ENCODE data around the gene UBB. TPM values are rescaled to one million over a fixed set of nuclear protein-coding genes. Genes with fewer than 3 reads are reported as not detected.
A peak's percentile ranks its signal among the peaks of the same experiment; 100 is the strongest.
"Not testable (repeated sequence)": the region's sequence is repeated elsewhere in the genome, so short reads cannot be mapped to it uniquely, and the experiment has no call there.

UBB gene
- total RNA-seq, 2 donors from 2014 or later, result 520 to 686 TPM

DNA sequence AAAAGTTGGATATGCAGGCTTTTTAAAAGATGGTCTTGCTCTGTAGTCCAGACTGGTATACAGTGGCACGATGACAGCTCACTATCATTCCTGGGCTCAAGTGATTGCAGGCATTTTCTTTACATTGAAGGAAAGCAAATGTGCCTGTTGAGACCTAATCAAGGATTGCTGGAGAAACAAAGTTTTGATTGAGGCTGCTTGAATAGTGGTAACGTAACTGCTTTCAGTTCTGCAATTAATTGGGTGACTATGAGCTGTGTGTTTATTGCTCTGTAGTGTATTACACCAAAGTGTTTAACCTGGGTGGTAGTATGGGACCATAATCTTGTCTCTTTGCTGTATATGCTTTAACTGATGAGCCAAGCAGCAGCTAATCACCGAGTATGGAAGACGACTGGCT, 2.3 kb downstream of the UBB start:
- DNase-seq (ENCODE audit: low spot score) (no peak), ATAC-seq (ENCODE audit: insufficient number of reproducible peaks, low FRiP score, low read depth) (no peak)
- no peak overlapping the region for H3K4me3 ChIP-seq
- H3K36me3 ChIP-seq, result peaks cover 7% of the 10 kb centered on the region
- H3K4me1 ChIP-seq (ENCODE audit: control insufficient read depth in 1 of 2, low read depth in 2 of 2), result peaks cover 24 to 38% of the 10 kb centered on the region in 2 donors
- H3K27me3 ChIP-seq (replicated peaks; ENCODE audit: insufficient read depth), result no peaks in the 10 kb centered on the region
- TF ChIP-seq, protein P1, sequence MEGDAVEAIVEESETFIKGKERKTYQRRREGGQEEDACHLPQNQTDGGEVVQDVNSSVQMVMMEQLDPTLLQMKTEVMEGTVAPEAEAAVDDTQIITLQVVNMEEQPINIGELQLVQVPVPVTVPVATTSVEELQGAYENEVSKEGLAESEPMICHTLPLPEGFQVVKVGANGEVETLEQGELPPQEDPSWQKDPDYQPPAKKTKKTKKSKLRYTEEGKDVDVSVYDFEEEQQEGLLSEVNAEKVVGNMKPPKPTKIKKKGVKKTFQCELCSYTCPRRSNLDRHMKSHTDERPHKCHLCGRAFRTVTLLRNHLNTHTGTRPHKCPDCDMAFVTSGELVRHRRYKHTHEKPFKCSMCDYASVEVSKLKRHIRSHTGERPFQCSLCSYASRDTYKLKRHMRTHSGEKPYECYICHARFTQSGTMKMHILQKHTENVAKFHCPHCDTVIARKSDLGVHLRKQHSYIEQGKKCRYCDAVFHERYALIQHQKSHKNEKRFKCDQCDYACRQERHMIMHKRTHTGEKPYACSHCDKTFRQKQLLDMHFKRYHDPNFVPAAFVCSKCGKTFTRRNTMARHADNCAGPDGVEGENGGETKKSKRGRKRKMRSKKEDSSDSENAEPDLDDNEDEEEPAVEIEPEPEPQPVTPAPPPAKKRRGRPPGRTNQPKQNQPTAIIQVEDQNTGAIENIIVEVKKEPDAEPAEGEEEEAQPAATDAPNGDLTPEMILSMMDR (IDR thresholded peaks at IDR 0.05), result no peak
- H3K27ac ChIP-seq, result no peak overlapping the region
- no peaks in the 10 kb centered on the region for H3K9me3 ChIP-seq

DNA sequence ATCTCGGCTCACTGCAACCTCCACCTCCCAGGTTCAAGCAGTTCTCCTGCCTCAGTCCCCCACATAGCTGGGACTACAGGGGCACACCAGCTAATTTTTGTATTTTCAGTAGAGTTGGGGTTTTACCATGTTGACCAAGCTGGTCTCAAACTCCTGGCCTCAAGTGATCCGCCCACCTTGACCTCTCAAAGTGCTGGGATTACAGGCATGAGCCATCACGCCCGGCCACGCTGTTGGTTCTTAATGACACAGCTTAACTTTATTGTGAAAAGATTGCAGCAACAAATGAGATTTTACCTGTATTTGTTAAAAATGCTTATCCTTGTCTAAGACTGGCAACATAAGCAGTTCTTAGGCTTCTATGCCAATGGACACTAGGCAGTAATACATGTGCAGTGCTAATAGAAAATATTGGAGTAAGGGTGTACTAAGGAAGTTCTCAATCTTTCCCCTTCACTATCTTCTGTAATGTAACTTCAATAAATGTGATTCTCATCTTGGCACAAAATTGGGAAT, 2.9 kb downstream of the UBB start:
- Histone ChIP-seq H3K4me1 (ENCODE audit: control insufficient read depth in 1 of 2, low read depth in 2 of 2) (peaks cover 20 to 38% of the 10 kb centered on the region in 2 donors), H3K4me3 (no peak overlapping the region), H3K9me3 (no peaks in the 10 kb centered on the region), H3K27ac (no peak overlapping the region), H3K27me3 (replicated peaks; ENCODE audit: insufficient read depth) (no peaks in the 10 kb centered on the region), H3K36me3 (peaks cover 7% of the 10 kb centered on the region)
- DNase-seq (ENCODE audit: low spot score), result no peak
- TF ChIP-seq, protein P1 (IDR thresholded peaks at IDR 0.05), result no peak
- ATAC-seq (ENCODE audit: insufficient number of reproducible peaks, low FRiP score, low read depth), result no peak

DNA sequence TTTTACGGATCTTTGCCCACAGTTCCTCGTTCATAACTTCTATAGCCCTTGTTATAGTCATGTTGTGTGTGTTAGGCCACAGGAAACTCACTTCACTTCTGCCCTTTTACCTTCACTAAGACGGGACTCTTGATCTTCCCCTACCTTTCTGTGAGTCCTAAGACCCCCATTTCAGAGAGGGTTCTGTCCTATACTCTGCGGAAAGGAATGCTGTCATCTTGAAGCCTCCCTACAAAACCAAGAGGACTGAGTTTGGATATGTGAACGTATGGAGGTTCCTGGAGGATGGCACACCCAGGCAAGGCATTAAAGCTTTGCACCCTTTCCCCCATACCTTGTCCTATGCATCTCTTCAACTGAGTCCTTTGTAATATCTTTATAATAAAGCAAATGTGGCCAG, 3.7 kb downstream of the UBB start:
- H3K4me1 ChIP-seq (ENCODE audit: control insufficient read depth in 1 of 2, low read depth in 2 of 2), result peaks cover 20 to 38% of the 10 kb centered on the region in 2 donors
- no peak for ATAC-seq (ENCODE audit: insufficient number of reproducible peaks, low FRiP score, low read depth)
- H3K9me3 ChIP-seq, result no peaks in the 10 kb centered on the region
- no peak overlapping the region for H3K27ac ChIP-seq
- no peak for DNase-seq (ENCODE audit: low spot score)
- H3K36me3 ChIP-seq, result peaks cover 7% of the 10 kb centered on the region
- H3K27me3 ChIP-seq (replicated peaks; ENCODE audit: insufficient read depth), result no peaks in the 10 kb centered on the region
- TF ChIP-seq, protein P1 (IDR thresholded peaks at IDR 0.05), result no peak
- no peak overlapping the region for H3K4me3 ChIP-seq

DNA sequence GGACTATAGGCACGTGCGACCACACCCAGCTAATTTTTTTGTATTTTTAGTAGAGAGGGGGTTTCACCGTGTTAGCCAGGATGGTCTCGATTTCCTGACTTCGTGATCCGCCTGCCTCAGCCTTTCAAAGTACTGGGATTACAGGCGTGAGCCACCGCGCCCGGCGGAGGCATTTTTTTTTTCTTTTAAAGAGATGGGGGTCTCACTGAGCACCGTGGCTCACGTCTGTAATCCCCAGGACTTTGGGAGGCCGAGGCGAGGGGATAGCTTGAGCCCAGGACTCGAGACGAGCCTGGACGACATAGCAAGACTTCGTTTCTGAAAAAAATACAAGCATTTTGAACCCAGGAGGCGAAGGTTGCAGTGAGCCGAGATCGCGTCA, 5.2 kb downstream of the UBB start:
- H3K36me3 ChIP-seq; H3K27ac ChIP-seq; H3K27me3 ChIP-seq (replicated peaks; ENCODE audit: insufficient read depth); ATAC-seq (ENCODE audit: insufficient number of reproducible peaks, low FRiP score, low read depth); DNase-seq (ENCODE audit: low spot score); H3K9me3 ChIP-seq: not testable (repeated sequence)
- H3K4me3 ChIP-seq, result peak overlapping the region; percentile 77
- peaks cover 20 to 38% of the 10 kb centered on the region in 2 donors for H3K4me1 ChIP-seq (ENCODE audit: control insufficient read depth in 1 of 2, low read depth in 2 of 2)

DNA sequence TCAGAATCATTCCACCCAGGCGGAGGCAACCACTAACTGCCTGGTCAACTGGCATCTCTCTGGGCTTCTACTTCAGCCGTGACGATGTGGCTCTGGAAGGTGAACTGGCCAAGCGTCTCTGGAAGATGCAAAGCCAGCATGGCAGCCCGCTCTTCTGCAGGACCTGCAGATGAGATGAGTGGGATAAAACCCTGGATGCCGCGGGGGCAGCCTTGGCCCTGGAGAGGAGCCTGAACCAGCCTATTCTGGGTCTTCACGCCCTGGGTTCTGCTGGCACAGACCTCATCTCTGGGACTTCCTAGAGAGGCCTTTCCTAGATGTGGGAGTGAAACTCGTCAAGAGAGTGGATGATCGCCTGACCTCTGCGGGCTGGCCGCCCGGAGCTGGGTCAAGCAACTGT, 10.6 kb downstream of the UBB start:
- Histone ChIP-seq H3K9me3 (no peaks in the 10 kb centered on the region), H3K27me3 (replicated peaks; ENCODE audit: insufficient read depth) (no peaks in the 10 kb centered on the region), H3K27ac (no peak overlapping the region), H3K36me3 (no peaks in the 10 kb centered on the region), H3K4me1 (ENCODE audit: control insufficient read depth in 1 of 2, low read depth in 2 of 2) (peaks cover 7 to 19% of the 10 kb centered on the region in 2 donors), H3K4me3 (no peak overlapping the region)
- ATAC-seq (ENCODE audit: insufficient number of reproducible peaks, low FRiP score, low read depth), result no peak
- TF ChIP-seq, protein P1 (IDR thresholded peaks at IDR 0.05), result no peak
- no peak for DNase-seq (ENCODE audit: low spot score)

DNA sequence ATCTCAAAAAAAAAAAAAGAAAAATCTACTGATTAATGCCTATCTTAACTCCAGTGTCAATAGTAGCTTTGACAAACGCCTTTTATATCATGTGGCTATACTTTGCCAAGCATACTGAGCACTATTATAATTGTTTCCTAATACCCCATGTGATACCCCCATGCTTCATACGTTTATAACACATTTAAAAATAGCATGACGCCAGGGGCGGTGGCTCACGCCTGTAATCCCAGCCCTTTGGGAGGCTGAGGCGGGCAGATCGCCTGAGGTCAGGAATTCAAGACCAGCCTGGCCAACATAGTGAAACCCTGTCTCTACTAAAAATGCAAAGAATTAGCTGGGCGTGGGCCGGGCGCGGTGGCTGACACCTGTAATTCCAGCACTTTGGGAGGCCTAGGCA, 11.6 kb downstream of the UBB start:
- not testable (repeated sequence) for H3K27me3 ChIP-seq (replicated peaks; ENCODE audit: insufficient read depth); H3K36me3 ChIP-seq; ATAC-seq (ENCODE audit: insufficient number of reproducible peaks, low FRiP score, low read depth); H3K4me3 ChIP-seq; DNase-seq (ENCODE audit: low spot score); H3K27ac ChIP-seq; H3K9me3 ChIP-seq
- H3K4me1 ChIP-seq (ENCODE audit: control insufficient read depth in 1 of 2, low read depth in 2 of 2), result peaks cover 8 to 21% of the 10 kb centered on the region in 2 donors

DNA sequence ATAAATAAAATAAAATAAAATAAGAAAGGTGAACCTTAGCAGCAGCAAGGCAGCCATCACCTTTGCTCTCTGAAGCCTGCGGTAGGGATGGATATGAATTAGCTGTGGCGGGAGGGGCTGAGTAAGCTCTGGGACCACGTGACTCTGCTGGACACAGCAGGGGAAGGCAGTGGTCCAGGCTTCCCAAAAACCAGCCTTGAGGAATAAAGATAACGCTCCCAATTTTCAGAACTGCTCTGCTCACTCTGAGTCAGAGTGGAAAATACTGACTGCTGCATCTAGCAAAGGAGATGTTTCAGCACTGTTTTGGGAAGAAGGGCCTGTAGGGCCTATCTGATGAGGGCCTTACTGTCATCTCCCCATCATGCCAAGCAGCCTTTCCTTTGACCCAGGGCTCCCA, 15.0 kb downstream of the UBB start:
- Histone ChIP-seq H3K4me1 (ENCODE audit: control insufficient read depth in 1 of 2, low read depth in 2 of 2) (peaks cover 8 to 25% of the 10 kb centered on the region in 2 donors), H3K27ac (peak overlapping the region; percentile 80 to 95)
- H3K36me3 ChIP-seq; DNase-seq (ENCODE audit: low spot score); H3K9me3 ChIP-seq; H3K4me3 ChIP-seq; H3K27me3 ChIP-seq (replicated peaks; ENCODE audit: insufficient read depth): not testable (repeated sequence)
- peak; percentile 87 for ATAC-seq (ENCODE audit: insufficient number of reproducible peaks, low FRiP score, low read depth)

DNA sequence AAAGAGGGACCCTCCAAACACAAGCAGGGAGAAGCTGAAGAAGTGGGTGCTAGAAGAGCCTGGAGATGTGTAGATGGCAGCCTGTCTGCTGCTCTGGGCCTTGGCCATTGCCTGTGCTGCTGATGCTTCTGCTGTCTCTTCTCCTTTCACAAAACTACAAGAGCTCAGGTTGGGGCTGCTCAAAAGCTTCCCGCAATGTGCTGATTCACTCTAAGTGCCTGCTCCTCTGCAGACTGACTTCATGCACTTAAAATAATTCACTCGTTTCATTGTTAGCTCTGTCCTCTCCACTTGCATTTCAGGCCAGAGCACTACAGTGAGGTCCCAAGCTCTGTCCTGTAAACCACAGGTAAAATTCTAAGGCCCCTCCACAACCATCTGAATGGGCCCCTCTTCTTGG, 15.8 kb downstream of the UBB start:
- peak; percentile 70 for ATAC-seq (ENCODE audit: insufficient number of reproducible peaks, low FRiP score, low read depth)
- Histone ChIP-seq H3K4me1 (ENCODE audit: control insufficient read depth in 1 of 2, low read depth in 2 of 2) (peaks cover 8 to 25% of the 10 kb centered on the region in 2 donors), H3K27ac (peak overlapping the region; percentile 80 to 95)
- H3K27me3 ChIP-seq (replicated peaks; ENCODE audit: insufficient read depth); H3K9me3 ChIP-seq; H3K36me3 ChIP-seq; DNase-seq (ENCODE audit: low spot score); H3K4me3 ChIP-seq: not testable (repeated sequence)
